Dendritic cell treated with granulocyte-macrophage colony-stimulating factor and Interleukin-4, amounts not matched to agents 40 ng/mL and 50 ng/mL, for 4 days (primary cell): ENCODE results near the gene SH3RF3.

ENCODE experiments used
- H3K27ac Mint-ChIP-seq: one replicate; pipeline ENCODE4 v1.8.0; 2022; ENCODE audit warnings: mild to moderate bottlenecking, mixed read lengths
- H3K27me3 Mint-ChIP-seq: one replicate; pipeline ENCODE4 v1.8.0; 2022; ENCODE audit warnings: mild to moderate bottlenecking, mixed read lengths
- H3K36me3 Mint-ChIP-seq: one replicate; pipeline ENCODE4 v1.8.0; 2022; ENCODE audit warnings: low read depth, mixed read lengths
- H3K4me1 Mint-ChIP-seq: one replicate; pipeline ENCODE4 v1.8.0; 2022; ENCODE audit warnings: low read depth, mixed read lengths
- H3K4me3 Mint-ChIP-seq: one replicate; pipeline ENCODE4 v1.8.0; 2022; ENCODE audit warnings: mild to moderate bottlenecking, moderate library complexity, mixed read lengths
- H3K9me3 Mint-ChIP-seq: one replicate; pipeline ENCODE4 v1.8.0; 2022; ENCODE audit warnings: mixed read lengths
- intact Hi-C: fragments of 100-400 bp; cut with micrococcal nuclease; formaldehyde crosslinking; loops from one replicate; pipeline ENCODE4 v1.15.0; 2022

SH3RF3 gene

GRCh38 chr2:109128616-109129355 is at the start of gene SH3RF3:
SH3RF3 (plus strand) TSS chr2:109129205.
- no peaks in the 10 kb centered on the region for H3K9me3 Mint-ChIP-seq
- intact Hi-C loops, result loop anchor here (1.0 kb wide), 1 partner anchor 382 kb away; no protein-coding TSS in a partner anchor
- peak within 1 kb of the TSS; percentile 81 for H3K4me3 Mint-ChIP-seq
- no peak within 1 kb of the TSS for H3K27ac Mint-ChIP-seq
- H3K36me3 Mint-ChIP-seq, result no peaks in the 10 kb centered on the region
- peaks cover 59% of the 10 kb centered on the region for H3K27me3 Mint-ChIP-seq
- peaks cover 28% of the 10 kb centered on the region for H3K4me1 Mint-ChIP-seq

GRCh38 chr2:109079590-109079989 is 49.4 kb upstream of the SH3RF3 start:
- no peak overlapping the region for H3K27ac Mint-ChIP-seq
- H3K4me1 Mint-ChIP-seq, result no peaks in the 10 kb centered on the region

GRCh38 chr2:109080109-109080508 is 48.9 kb upstream of the SH3RF3 start:
- Mint-ChIP-seq H3K27me3 (no peaks in the 10 kb centered on the region), H3K4me1 (no peaks in the 10 kb centered on the region), H3K9me3 (no peaks in the 10 kb centered on the region), H3K27ac (no peak overlapping the region), H3K36me3 (no peaks in the 10 kb centered on the region), H3K4me3 (no peak overlapping the region)
- intact Hi-C loops, result no loop called here

More at GRCh38 chr2:109079590-109079989, 49.4 kb upstream of the SH3RF3 start:
- H3K27me3 Mint-ChIP-seq, result no peaks in the 10 kb centered on the region
- no peak overlapping the region for H3K4me3 Mint-ChIP-seq
- no peaks in the 10 kb centered on the region for H3K9me3 Mint-ChIP-seq
- no peaks in the 10 kb centered on the region for H3K36me3 Mint-ChIP-seq
- intact Hi-C loops, result no loop called here

- Mint-ChIP-seq H3K36me3 (no peaks in the 10 kb centered on the region), H3K27ac (no peak overlapping the region), H3K27me3 (no peaks in the 10 kb centered on the region), H3K9me3 (no peaks in the 10 kb centered on the region), H3K4me1 (no peaks in the 10 kb centered on the region), H3K4me3 (no peak overlapping the region)
- intact Hi-C loops, result no loop called here
These were observed 48.2 kb upstream of the SH3RF3 start for GRCh38 chr2:109080757-109081156.

- H3K36me3 Mint-ChIP-seq, result no peaks in the 10 kb centered on the region
- intact Hi-C loops, result no loop called here
- no peaks in the 10 kb centered on the region for H3K9me3 Mint-ChIP-seq
- H3K4me1 Mint-ChIP-seq, result no peaks in the 10 kb centered on the region
- H3K27ac Mint-ChIP-seq, result no peak overlapping the region
- no peaks in the 10 kb centered on the region for H3K27me3 Mint-ChIP-seq
- H3K4me3 Mint-ChIP-seq, result no peak overlapping the region
These were observed 47.6 kb upstream of the SH3RF3 start for GRCh38 chr2:109081374-109081773.

- H3K4me3 Mint-ChIP-seq, result no peak overlapping the region
- intact Hi-C loops, result no loop called here
These were observed 45.2 kb upstream of the SH3RF3 start for GRCh38 chr2:109083771-109084170.

GRCh38 chr2:109084341-109084740 is 44.7 kb upstream of the SH3RF3 start:
- no peaks in the 10 kb centered on the region for H3K36me3 Mint-ChIP-seq
- H3K27ac Mint-ChIP-seq, result no peak overlapping the region
- no peaks in the 10 kb centered on the region for H3K27me3 Mint-ChIP-seq
- no peaks in the 10 kb centered on the region for H3K4me1 Mint-ChIP-seq
- no peak overlapping the region for H3K4me3 Mint-ChIP-seq
- H3K9me3 Mint-ChIP-seq, result no peaks in the 10 kb centered on the region
- intact Hi-C loops, result no loop called here

More at GRCh38 chr2:109083771-109084170, 45.2 kb upstream of the SH3RF3 start:
- Mint-ChIP-seq H3K36me3 (no peaks in the 10 kb centered on the region), H3K4me1 (no peaks in the 10 kb centered on the region), H3K27ac (no peak overlapping the region), H3K9me3 (no peaks in the 10 kb centered on the region), H3K27me3 (no peaks in the 10 kb centered on the region)

- intact Hi-C loops, result no loop called here
- Mint-ChIP-seq H3K4me3 (no peak overlapping the region), H3K36me3 (no peaks in the 10 kb centered on the region), H3K27ac (no peak overlapping the region), H3K4me1 (no peaks in the 10 kb centered on the region), H3K9me3 (no peaks in the 10 kb centered on the region), H3K27me3 (no peaks in the 10 kb centered on the region)
These were observed 42.9 kb upstream of the SH3RF3 start for GRCh38 chr2:109085912-109086742.

- Mint-ChIP-seq H3K27me3 (no peaks in the 10 kb centered on the region), H3K27ac (no peak overlapping the region), H3K4me3 (no peak overlapping the region), H3K36me3 (no peaks in the 10 kb centered on the region), H3K9me3 (no peaks in the 10 kb centered on the region), H3K4me1 (no peaks in the 10 kb centered on the region)
- intact Hi-C loops, result no loop called here
These were observed 42.3 kb upstream of the SH3RF3 start for GRCh38 chr2:109086743-109087020.

- Mint-ChIP-seq H3K4me3 (no peak overlapping the region), H3K27ac (no peak overlapping the region), H3K4me1 (no peaks in the 10 kb centered on the region), H3K9me3 (no peaks in the 10 kb centered on the region), H3K27me3 (no peaks in the 10 kb centered on the region), H3K36me3 (no peaks in the 10 kb centered on the region)
- intact Hi-C loops, result no loop called here
These were observed 41.8 kb upstream of the SH3RF3 start for GRCh38 chr2:109087055-109087663.

- intact Hi-C loops, result no loop called here
- no peaks in the 10 kb centered on the region for H3K4me1 Mint-ChIP-seq
- H3K27me3 Mint-ChIP-seq, result no peaks in the 10 kb centered on the region
- peaks cover 8% of the 10 kb centered on the region for H3K9me3 Mint-ChIP-seq
- H3K27ac Mint-ChIP-seq, result no peak overlapping the region
- H3K4me3 Mint-ChIP-seq, result no peak overlapping the region
- no peaks in the 10 kb centered on the region for H3K36me3 Mint-ChIP-seq
These were observed 39.3 kb upstream of the SH3RF3 start for GRCh38 chr2:109089602-109090300.

GRCh38 chr2:109091526-109091925 is 37.5 kb upstream of the SH3RF3 start:
- Mint-ChIP-seq H3K4me1 (no peaks in the 10 kb centered on the region), H3K36me3 (no peaks in the 10 kb centered on the region), H3K27ac (no peak overlapping the region), H3K4me3 (no peak overlapping the region), H3K27me3 (no peaks in the 10 kb centered on the region), H3K9me3 (peaks cover 8% of the 10 kb centered on the region)
- intact Hi-C loops, result no loop called here

GRCh38 chr2:109094144-109094543 is 34.9 kb upstream of the SH3RF3 start:
- H3K27ac Mint-ChIP-seq, result no peak overlapping the region

More at GRCh38 chr2:109094144-109094543, 34.9 kb upstream of the SH3RF3 start:
- peaks cover 8% of the 10 kb centered on the region for H3K9me3 Mint-ChIP-seq
- no peaks in the 10 kb centered on the region for H3K36me3 Mint-ChIP-seq
- H3K4me3 Mint-ChIP-seq, result no peak overlapping the region
- no peaks in the 10 kb centered on the region for H3K4me1 Mint-ChIP-seq
- H3K27me3 Mint-ChIP-seq, result peaks cover 3% of the 10 kb centered on the region
- intact Hi-C loops, result no loop called here
